ENCODE data around the gene KLF8. TPM values are rescaled to one million over a fixed set of nuclear protein-coding genes. Genes with fewer than 3 reads are reported as not detected.

Gene KLF8
- total and polyA plus RNA-seq, 9 of the 15 experiments (the other 6 are each of a cell fraction or from before 2014, with no cell fraction given) = 0.01 to 0.10 (median 0.04) TPM; not detected in 3

DNA sequence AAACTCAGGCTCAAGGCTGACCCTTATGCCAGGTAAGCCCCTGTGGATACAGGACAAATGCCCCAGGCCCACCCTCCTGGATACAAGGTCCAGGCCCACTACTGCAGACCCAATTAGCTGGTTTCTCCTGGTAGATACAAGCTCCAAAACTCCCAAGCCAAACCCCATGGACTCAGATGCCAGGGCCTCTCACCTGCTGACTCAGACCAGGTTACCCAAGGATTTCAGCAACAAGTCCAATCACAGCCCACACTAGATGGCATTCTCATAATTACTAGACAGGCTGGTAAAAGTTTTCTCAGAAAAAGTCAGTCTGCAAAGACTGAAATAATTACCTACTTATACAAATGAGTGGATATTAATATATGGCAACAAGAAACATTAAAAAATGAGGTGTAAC lies 87.0 kb downstream of the KLF8 start:
- DNase-seq (ENCODE audit: extremely low read depth in 1 of 4, low spot score in 3 of 4) = no peak
- CTCF ChIA-PET (ENCODE audit: low intra/inter-chr PET ratio) = no interaction called here
- intact Hi-C loops (cut with micrococcal nuclease) = no loop called here
- no peaks in the 10 kb centered on the region for H3K79me2 ChIP-seq (ENCODE audit: control insufficient read depth, insufficient read depth, low read length)
- TF ChIP-seq, protein P1, sequence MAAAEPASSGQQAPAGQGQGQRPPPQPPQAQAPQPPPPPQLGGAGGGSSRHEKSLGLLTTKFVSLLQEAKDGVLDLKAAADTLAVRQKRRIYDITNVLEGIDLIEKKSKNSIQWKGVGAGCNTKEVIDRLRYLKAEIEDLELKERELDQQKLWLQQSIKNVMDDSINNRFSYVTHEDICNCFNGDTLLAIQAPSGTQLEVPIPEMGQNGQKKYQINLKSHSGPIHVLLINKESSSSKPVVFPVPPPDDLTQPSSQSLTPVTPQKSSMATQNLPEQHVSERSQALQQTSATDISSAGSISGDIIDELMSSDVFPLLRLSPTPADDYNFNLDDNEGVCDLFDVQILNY (CRISPR knock-in tag; IDR thresholded peaks at IDR 0.05) = no peak
- TF ChIP-seq, protein P2, sequence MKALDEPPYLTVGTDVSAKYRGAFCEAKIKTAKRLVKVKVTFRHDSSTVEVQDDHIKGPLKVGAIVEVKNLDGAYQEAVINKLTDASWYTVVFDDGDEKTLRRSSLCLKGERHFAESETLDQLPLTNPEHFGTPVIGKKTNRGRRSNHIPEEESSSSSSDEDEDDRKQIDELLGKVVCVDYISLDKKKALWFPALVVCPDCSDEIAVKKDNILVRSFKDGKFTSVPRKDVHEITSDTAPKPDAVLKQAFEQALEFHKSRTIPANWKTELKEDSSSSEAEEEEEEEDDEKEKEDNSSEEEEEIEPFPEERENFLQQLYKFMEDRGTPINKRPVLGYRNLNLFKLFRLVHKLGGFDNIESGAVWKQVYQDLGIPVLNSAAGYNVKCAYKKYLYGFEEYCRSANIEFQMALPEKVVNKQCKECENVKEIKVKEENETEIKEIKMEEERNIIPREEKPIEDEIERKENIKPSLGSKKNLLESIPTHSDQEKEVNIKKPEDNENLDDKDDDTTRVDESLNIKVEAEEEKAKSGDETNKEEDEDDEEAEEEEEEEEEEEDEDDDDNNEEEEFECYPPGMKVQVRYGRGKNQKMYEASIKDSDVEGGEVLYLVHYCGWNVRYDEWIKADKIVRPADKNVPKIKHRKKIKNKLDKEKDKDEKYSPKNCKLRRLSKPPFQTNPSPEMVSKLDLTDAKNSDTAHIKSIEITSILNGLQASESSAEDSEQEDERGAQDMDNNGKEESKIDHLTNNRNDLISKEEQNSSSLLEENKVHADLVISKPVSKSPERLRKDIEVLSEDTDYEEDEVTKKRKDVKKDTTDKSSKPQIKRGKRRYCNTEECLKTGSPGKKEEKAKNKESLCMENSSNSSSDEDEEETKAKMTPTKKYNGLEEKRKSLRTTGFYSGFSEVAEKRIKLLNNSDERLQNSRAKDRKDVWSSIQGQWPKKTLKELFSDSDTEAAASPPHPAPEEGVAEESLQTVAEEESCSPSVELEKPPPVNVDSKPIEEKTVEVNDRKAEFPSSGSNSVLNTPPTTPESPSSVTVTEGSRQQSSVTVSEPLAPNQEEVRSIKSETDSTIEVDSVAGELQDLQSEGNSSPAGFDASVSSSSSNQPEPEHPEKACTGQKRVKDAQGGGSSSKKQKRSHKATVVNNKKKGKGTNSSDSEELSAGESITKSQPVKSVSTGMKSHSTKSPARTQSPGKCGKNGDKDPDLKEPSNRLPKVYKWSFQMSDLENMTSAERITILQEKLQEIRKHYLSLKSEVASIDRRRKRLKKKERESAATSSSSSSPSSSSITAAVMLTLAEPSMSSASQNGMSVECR (CRISPR knock-in tag; IDR thresholded peaks at IDR 0.05) = no peak
- no peak for TF ChIP-seq PCBP1 (IDR thresholded peaks at IDR 0.05; ENCODE audit: low read depth, low read length, poor library complexity, severe bottlenecking)
- TF ChIP-seq ZNF239 (CRISPR knock-in tag; IDR thresholded peaks at IDR 0.05) = no peak
- no peak for TF ChIP-seq TRIM24 (IDR thresholded peaks at IDR 0.05)
- TF ChIP-seq, protein P3, sequence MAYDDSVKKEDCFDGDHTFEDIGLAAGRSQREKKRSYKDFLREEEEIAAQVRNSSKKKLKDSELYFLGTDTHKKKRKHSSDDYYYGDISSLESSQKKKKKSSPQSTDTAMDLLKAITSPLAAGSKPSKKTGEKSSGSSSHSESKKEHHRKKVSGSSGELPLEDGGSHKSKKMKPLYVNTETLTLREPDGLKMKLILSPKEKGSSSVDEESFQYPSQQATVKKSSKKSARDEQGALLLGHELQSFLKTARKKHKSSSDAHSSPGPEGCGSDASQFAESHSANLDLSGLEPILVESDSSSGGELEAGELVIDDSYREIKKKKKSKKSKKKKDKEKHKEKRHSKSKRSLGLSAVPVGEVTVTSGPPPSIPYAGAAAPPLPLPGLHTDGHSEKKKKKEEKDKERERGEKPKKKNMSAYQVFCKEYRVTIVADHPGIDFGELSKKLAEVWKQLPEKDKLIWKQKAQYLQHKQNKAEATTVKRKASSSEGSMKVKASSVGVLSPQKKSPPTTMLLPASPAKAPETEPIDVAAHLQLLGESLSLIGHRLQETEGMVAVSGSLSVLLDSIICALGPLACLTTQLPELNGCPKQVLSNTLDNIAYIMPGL (CRISPR knock-in tag; IDR thresholded peaks at IDR 0.05) = no peak
- no peak overlapping the region for H3K4me2 ChIP-seq (ENCODE audit: insufficient read depth, low read length)
- POLR2A ChIA-PET = no interaction called here
- no peak for ATAC-seq
- no peaks in the 10 kb centered on the region for H3K27me3 ChIP-seq (ENCODE audit: control insufficient read depth in 2 of 2, insufficient read depth in 2 of 2, low read length in 2 of 2)
- no TSS peak for BruUV-seq (replicated peaks)
- no peaks in the 10 kb centered on the region for H4K20me1 ChIP-seq (replicated peaks; ENCODE audit: control insufficient read depth, insufficient read depth, low read length)
- H3K4me1 ChIP-seq (replicated peaks in 1 of 2; ENCODE audit: control insufficient read depth in 2 of 2, insufficient read depth in 2 of 2, low read length in 2 of 2) = no peaks in the 10 kb centered on the region
- no peak for FAIRE-seq
- in situ Hi-C loops (cut with MboI) = no loop called here
- H3K9me1 ChIP-seq (ENCODE audit: control insufficient read depth, insufficient read depth, low read length) = no peaks in the 10 kb centered on the region
- no peak overlapping the region for H2AFZ ChIP-seq (ENCODE audit: low read depth, low read length)
- H3K4me3 ChIP-seq = no peak overlapping the region
- no peak overlapping the region for H3K27ac ChIP-seq (ENCODE audit: extremely low read depth, low read depth, low read length)
- no peaks in the 10 kb centered on the region for H3K9me3 ChIP-seq (replicated peaks; ENCODE audit: control insufficient read depth, insufficient read depth, low read depth, low read length)
- H3K9ac ChIP-seq (ENCODE audit: insufficient read depth in 1 of 2, low read depth in 2 of 2, low read length in 2 of 2) = no peak overlapping the region
- no peaks in the 10 kb centered on the region for H3K36me3 ChIP-seq (ENCODE audit: control insufficient read depth, insufficient read depth, low read length)
